HG03159 (cell line): ENCODE data around the gene COL5A2.

Experiments
- ATAC-seq: cut with Tn5 transposase; IDR thresholded peaks from one replicate; pipeline ENCODE4 v1.9.1; 2021; ENCODE audit warnings: mild to moderate bottlenecking, moderate library complexity; ENCODE audit not compliant: unreplicated experiment

COL5A2 gene

GRCh38 chr2:189179570-189179950 lies at the start of gene COL5A2:
Gene COL5A2, minus strand, starts transcription at chr2:189179761. Its CDS starts 157 bp downstream, at chr2:189179604.
- ATAC-seq, result no peak

GRCh38 chr2:189226017-189226416 lies 46.5 kb upstream of the COL5A2 start:
- no peak for ATAC-seq

GRCh38 chr2:189225032-189225431 lies 45.5 kb upstream of the COL5A2 start:
- ATAC-seq, result no peak

GRCh38 chr2:189222468-189223105 lies 43.0 kb upstream of the COL5A2 start:
- no peak for ATAC-seq

GRCh38 chr2:189221811-189222467 lies 42.4 kb upstream of the COL5A2 start:
- ATAC-seq, result no peak

GRCh38 chr2:189218236-189218635 lies 38.7 kb upstream of the COL5A2 start:
- no peak for ATAC-seq

- ATAC-seq, result no peak
These were observed 38.0 kb upstream of the COL5A2 start for GRCh38 chr2:189217541-189217940.

- no peak for ATAC-seq
These were observed 37.5 kb upstream of the COL5A2 start for GRCh38 chr2:189217051-189217450.

- no peak for ATAC-seq
These were observed 34.9 kb upstream of the COL5A2 start for GRCh38 chr2:189214484-189214883.

GRCh38 chr2:189213250-189213649 lies 33.7 kb upstream of the COL5A2 start:
- ATAC-seq, result no peak

GRCh38 chr2:189210250-189211087 lies 30.9 kb upstream of the COL5A2 start:
- ATAC-seq, result no peak

- no peak for ATAC-seq
These were observed 28.7 kb upstream of the COL5A2 start for GRCh38 chr2:189208254-189208653.

- ATAC-seq, result no peak
These were observed 24.9 kb upstream of the COL5A2 start for GRCh38 chr2:189204322-189204941.

GRCh38 chr2:189203177-189203799 lies 23.7 kb upstream of the COL5A2 start:
- ATAC-seq, result no peak

- no peak for ATAC-seq
These were observed 20.2 kb upstream of the COL5A2 start for GRCh38 chr2:189199797-189200196.

- ATAC-seq, result no peak
These were observed 13.2 kb upstream of the COL5A2 start for GRCh38 chr2:189192766-189193165.

- ATAC-seq, result no peak
These were observed 12.2 kb upstream of the COL5A2 start for GRCh38 chr2:189191766-189192165.

- ATAC-seq, result no peak
These were observed 11.1 kb upstream of the COL5A2 start for GRCh38 chr2:189190685-189191084.

- ATAC-seq, result no peak
These were observed 8.7 kb upstream of the COL5A2 start for GRCh38 chr2:189188115-189188805.

- ATAC-seq, result no peak
These were observed 3.6 kb upstream of the COL5A2 start for GRCh38 chr2:189183170-189183569.
